Gastroesophageal sphincter (tissue), 4 donors: ENCODE data around the gene TOMM34. TPM values are rescaled to one million over a fixed set of nuclear protein-coding genes. Genes with fewer than 3 reads are reported as not detected.

ENCODE experiments used
- ATAC-seq: fragments of 150-250 bp; one replicate; pipeline ENCODE4 v1.9.1; 2016; ENCODE audit warnings: mild to moderate bottlenecking, moderate library complexity
- H3K27ac ChIP-seq, 4 donors: fragments of 200-600 bp; sonication (generic) in 3 of 4; 1 replicate in 3 of 4; 2 replicates in 1 of 4; pipeline ENCODE4 v1.5.1; 2016 to 2019
- H3K27me3 ChIP-seq: fragments of 200-600 bp; sonication (generic); one replicate; pipeline ENCODE4 v1.5.1; 2019
- H3K36me3 ChIP-seq, 2 donors: fragments of 200-600 bp; sonication (generic); one replicate each; pipeline ENCODE4 v1.5.1; 2019; ENCODE audit warnings: control low read depth in 1 of 2
- H3K4me1 ChIP-seq, 3 donors: fragments of 200-600 bp; sonication (generic); 1 replicate in 2 of 3; 2 replicates in 1 of 3; pipeline ENCODE4 v1.5.1; 2016 to 2019; ENCODE audit warnings: control low read depth in 2 of 3
- H3K4me3 ChIP-seq, 2 donors: fragments of 200-600 bp; sonication (generic); one replicate each; pipeline ENCODE4 v1.5.1; 2019; ENCODE audit warnings: mild to moderate bottlenecking in 1 of 2, moderate library complexity in 1 of 2
- H3K9me3 ChIP-seq, 3 donors: fragments of 200-600 bp; sonication (generic); one replicate each; pipeline ENCODE4 v1.5.1; 2017 to 2019; ENCODE audit warnings: control low read depth in 2 of 3
- CTCF ChIP-seq, 4 experiments: fragments of 200-600 bp in 2 of 4; fragments of 450-650 bp in 2 of 4; sonication (generic) in 1 of 4; IDR thresholded peaks; one replicate each; pipeline ENCODE4 v1.5.1; 2017 to 2019; ENCODE audit warnings: antibody characterized with exemption in 4 of 4, mild to moderate bottlenecking in 2 of 4, moderate library complexity in 2 of 4
- EP300 ChIP-seq: sonication (generic); formaldehyde crosslinking; IDR thresholded peaks from one replicate; pipeline ENCODE4 v1.6.1; 2017; ENCODE audit warnings: antibody characterized with exemption, mild to moderate bottlenecking
- POLR2A ChIP-seq, 2 donors: fragments of 450-650 bp; IDR thresholded peaks; one replicate each; pipeline ENCODE4 v1.6.1; 2017; ENCODE audit warnings: antibody characterized with exemption in 2 of 2, mild to moderate bottlenecking in 2 of 2, moderate library complexity in 1 of 2
- POLR2AphosphoS5 ChIP-seq: sonication (generic); formaldehyde crosslinking; IDR thresholded peaks from one replicate; pipeline ENCODE4 v1.6.1; 2017; ENCODE audit warnings: antibody characterized with exemption
- WGBS, 2 donors: methylation state at CpG; one replicate each; pipeline ENCODE4 v1.1.5; 2018; ENCODE audit warnings: low coverage in 1 of 2; 5-methylcytosine and 5-hydroxymethylcytosine counted together
- total RNA-seq, 4 donors: library from RNA; depleted of rRNA; stranded (reverse); fragments of >200 nt; gene quantifications; one replicate each; pipeline ENCODE4 v1.1.0, GENCODE V29; 2016

Gene TOMM34
- total RNA-seq, 4 donors from 2014 or later = 6.8 to 16.5 (median 13.8) TPM

DNA sequence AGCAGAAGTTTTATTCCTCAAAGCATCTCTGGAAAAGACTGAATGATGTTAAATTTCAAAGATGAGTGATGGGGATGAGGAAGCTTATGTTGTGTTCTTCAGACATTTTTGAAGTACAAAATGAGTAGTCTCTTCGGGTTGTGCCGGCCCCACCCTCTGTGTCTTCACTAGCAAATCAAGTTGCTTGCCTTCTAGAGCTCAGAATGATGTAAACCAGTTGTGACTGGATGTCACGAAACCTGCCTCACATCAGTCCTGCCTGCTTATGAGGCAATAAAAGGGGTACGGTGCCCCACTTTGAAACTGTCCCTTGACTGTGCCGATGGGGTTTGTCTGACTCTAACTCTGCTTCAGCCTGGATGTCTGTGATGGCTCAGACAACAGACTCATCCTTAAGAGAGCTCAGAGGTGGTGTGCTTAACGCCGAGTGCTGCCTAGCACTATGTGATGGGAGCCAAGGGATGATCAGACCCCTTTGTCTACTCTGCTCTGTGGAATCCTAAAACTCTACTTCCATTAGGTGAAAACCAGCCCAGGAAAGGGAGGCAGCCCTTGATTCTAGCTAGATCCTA is 19.0 kb downstream of the TOMM34 start:
- WGBS, 2 donors = 84 to 90% methylated on average over 4 to 5 of the region's 7 CpGs
- ATAC-seq = no peak

DNA sequence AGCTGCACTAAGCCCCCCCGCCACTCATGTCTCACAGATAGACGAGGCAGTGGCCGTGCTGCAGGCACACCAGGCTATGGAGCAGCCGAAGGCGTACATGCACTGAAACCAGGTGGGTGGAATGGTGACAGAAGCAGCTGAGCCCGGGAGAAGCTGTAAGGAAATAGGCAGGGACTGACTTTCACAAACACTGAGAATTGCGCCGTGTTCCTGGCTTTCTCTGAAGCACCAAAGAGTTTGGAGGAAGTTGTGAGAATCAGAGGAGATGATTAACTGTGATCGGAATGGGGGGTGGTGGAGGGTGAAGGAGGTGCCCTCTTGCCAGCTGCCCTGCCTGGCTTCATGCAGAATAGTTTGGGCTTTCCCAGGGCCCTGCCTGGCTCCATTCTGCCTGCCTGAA is 21.6 kb downstream of the TOMM34 start:
- peaks cover 0 to 78% of the 10 kb centered on the region in 2 donors for H3K36me3 ChIP-seq
- H3K9me3 ChIP-seq = no peaks in the 10 kb centered on the region
- no peak for TF ChIP-seq POLR2AphosphoS5
- no peak for TF ChIP-seq POLR2A (IDR thresholded peaks at IDR 0.05)
- TF ChIP-seq EP300 = no peak
- TF ChIP-seq CTCF (IDR thresholded peaks at IDR 0.05) = no peak
- H3K4me1 ChIP-seq = no peaks in the 10 kb centered on the region
- 61 to 85% methylated on average over 3 to 5 of the region's 9 CpGs for WGBS, 2 donors
- no peak overlapping the region for H3K27ac ChIP-seq
- ATAC-seq = no peak
- no peak overlapping the region for H3K4me3 ChIP-seq
- no peaks in the 10 kb centered on the region for H3K27me3 ChIP-seq

More for the DNA sequence above, 19.0 kb downstream of the TOMM34 start:
- no peaks in the 10 kb centered on the region for H3K27me3 ChIP-seq
- H3K36me3 ChIP-seq = peaks cover 0 to 96% of the 10 kb centered on the region in 2 donors
- TF ChIP-seq CTCF (IDR thresholded peaks at IDR 0.05) = no peak
- no peak for TF ChIP-seq POLR2AphosphoS5
- H3K4me1 ChIP-seq = no peaks in the 10 kb centered on the region
- H3K4me3 ChIP-seq = no peak overlapping the region
- no peaks in the 10 kb centered on the region for H3K9me3 ChIP-seq
- no peak overlapping the region for H3K27ac ChIP-seq

DNA sequence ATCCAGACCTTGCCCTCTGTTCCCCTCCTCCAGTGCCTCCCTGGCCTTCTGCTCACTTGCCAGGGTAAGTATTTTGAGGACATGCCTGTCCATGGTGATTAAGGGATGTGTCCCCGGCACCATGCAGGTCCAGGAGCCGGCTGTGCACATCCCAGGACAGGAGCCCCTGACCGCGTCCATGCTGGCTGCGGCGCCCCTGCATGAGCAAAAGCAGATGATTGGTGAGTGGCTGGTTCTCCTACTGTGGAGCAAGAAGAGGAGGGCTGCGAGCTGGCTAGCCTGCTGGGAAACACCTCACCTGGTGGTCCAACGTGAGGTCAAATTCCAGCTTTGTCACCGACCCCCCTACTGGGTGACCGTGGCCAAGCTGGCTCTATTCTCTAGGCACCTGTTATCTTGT is 23.7 kb downstream of the TOMM34 start:
- ATAC-seq = no peak
- Histone ChIP-seq H3K9me3 (no peaks in the 10 kb centered on the region), H3K27me3 (no peaks in the 10 kb centered on the region), H3K4me3 (no peak overlapping the region), H3K4me1 (no peaks in the 10 kb centered on the region), H3K36me3 (peaks cover 0 to 67% of the 10 kb centered on the region in 2 donors), H3K27ac (no peak overlapping the region)
- 86% methylated on average over 3 of the region's 10 CpGs; no CpG with 5 or more reads in 1 of the 2 donors for WGBS, 2 donors
- TF ChIP-seq EP300 = no peak
- no peak for TF ChIP-seq POLR2AphosphoS5
- TF ChIP-seq POLR2A (IDR thresholded peaks at IDR 0.05) = no peak
- TF ChIP-seq CTCF (IDR thresholded peaks at IDR 0.05) = no peak

GRCh38 chr20:44932916-44933315 is 27.3 kb downstream of the TOMM34 start:
- no peak overlapping the region for H3K27ac ChIP-seq
- no peak overlapping the region for H3K4me3 ChIP-seq
- no peaks in the 10 kb centered on the region for H3K9me3 ChIP-seq
- no peaks in the 10 kb centered on the region for H3K27me3 ChIP-seq
- TF ChIP-seq CTCF (IDR thresholded peaks at IDR 0.05) (no peak), EP300 (no peak), POLR2AphosphoS5 (no peak), POLR2A (IDR thresholded peaks at IDR 0.05) (no peak)
- no peaks in the 10 kb centered on the region for H3K4me1 ChIP-seq
- no peak for ATAC-seq
- 100% methylated on average over 1 to 2 of the region's 8 CpGs for WGBS, 2 donors
- peaks cover 0 to 40% of the 10 kb centered on the region in 2 donors for H3K36me3 ChIP-seq

DNA sequence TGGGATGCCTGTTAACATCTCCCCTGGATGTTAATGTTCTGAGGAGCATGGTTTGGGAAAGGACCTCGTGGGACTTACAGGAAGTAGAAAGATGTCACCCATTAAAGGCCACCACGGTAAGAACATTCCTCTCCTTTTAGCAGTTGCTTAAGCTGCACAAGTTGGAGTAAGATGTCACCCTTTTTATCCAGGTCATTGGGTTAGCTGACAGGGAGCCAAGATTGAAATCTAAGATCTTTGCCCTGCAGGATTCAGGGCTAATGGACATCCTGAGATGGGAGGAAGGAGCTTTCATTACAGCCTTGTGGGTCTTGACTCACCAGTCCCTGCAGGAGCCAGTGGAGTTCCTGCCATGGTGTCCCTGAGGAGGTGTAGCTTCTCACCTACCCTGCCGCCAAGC is 28.3 kb downstream of the TOMM34 start:
- Histone ChIP-seq H3K9me3 (no peaks in the 10 kb centered on the region), H3K4me3 (no peak overlapping the region), H3K36me3 (peaks cover 0 to 32% of the 10 kb centered on the region in 2 donors), H3K27ac (no peak overlapping the region), H3K27me3 (no peaks in the 10 kb centered on the region), H3K4me1 (no peaks in the 10 kb centered on the region)
- no peak for ATAC-seq
- TF ChIP-seq POLR2AphosphoS5 = no peak
- no peak for TF ChIP-seq POLR2A (IDR thresholded peaks at IDR 0.05)
- TF ChIP-seq CTCF (IDR thresholded peaks at IDR 0.05) = no peak
- TF ChIP-seq EP300 = no peak
- 88 to 95% methylated on average over 2 of the region's 3 CpGs for WGBS, 2 donors
